ENCODE measurements around the gene MED29.
A peak's percentile ranks its signal among the peaks of the same experiment; 100 is the strongest.

Gene MED29

DNA sequence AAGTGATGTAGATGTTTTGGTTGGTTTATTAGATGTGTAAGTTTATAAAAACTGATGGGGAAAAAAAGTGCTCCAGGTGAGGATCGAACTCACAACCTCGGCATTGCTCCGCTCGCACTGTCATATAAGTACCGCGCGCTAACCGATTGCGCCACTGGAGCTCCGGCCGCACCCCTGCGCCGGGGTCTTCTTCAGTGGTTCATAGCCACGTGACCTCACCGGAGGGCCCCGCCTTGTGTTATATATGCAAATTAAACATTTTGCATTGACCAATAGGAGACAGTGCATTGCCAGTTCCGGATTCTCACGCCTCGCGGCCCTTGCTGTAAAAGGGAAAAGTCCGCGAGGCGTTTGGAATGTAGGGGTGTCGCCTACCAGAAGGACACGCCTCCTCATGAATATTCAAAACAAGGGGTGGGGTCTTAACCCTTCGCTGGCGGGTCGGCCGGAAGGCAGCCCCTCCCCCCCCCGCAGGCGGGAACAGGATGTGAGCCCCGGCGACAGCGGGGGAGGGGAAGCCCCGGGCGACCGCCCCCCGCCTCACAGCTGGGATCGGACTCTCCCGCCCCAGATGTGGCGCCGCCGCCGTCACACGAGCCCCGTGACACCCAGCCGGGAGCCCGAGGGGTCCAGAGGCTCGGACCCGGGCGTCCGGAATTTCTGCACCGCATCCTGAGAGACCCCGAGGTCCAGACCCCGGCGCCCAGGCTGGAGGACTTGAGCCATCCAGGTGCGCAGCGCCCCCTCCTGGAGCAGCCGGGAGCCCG, 21.1 kb downstream of the MED29 start, which contains the start of gene PLEKHG2:
Gene PLEKHG2 (plus strand): TSS at position 570 of the 767 bp plus-strand sequence. CDS start 1,418 bp downstream, outside the sequence.
- DNase-seq = peak; percentile 97 to 100

DNA sequence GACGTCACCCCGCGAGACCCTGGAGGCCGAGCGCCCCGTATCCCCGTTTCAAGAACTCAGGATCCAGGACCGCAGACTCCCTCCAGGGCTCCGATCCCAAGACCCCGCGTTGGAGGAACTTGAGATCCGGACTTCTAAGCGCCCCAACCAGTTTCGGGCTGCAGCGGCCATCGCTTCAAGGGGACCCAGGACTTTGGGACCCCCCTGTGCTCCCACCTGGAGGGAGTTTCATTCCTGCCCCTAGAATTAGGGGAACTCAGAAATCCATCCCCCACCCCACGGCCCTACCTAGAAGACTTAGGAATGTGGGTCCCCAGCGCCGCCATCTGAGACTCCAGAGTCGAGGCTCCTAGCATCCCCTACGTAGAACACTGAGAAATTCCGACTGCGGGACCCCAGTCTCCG, 21.7 kb downstream of the MED29 start:
- no peak for DNase-seq

DNA sequence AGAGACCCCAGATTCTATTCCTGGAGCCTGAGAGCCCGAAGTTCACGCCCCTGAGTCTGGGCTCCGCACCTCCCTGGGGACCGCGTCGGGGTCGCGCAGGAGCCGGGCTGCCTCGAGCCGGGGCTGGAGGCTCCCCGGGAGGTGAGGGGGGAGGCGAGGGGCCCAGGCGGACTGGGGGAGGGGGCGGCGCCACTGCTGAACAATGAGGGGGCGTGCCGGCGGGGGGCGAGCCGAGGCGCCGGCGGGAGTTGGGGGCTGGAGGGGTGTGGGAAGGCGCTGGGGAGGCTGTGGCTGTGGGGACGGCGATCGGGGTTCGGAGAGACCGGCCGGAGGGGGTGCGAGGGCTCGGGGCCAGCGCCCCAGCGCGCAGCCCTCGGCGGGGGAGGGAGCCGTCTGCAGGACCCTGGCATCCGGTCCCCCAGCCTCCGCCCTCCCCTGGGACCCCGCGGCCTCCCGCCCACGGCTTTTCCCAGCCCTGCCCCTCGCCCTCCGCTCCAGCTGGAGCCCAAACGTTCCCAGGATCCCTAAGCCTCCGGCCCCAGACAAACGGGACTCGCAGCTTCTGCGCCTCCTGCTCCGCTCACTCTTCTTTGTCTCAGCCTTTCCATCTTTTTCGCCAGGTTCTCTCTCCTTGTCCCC, 22.2 kb downstream of the MED29 start:
- no peak for DNase-seq

DNA sequence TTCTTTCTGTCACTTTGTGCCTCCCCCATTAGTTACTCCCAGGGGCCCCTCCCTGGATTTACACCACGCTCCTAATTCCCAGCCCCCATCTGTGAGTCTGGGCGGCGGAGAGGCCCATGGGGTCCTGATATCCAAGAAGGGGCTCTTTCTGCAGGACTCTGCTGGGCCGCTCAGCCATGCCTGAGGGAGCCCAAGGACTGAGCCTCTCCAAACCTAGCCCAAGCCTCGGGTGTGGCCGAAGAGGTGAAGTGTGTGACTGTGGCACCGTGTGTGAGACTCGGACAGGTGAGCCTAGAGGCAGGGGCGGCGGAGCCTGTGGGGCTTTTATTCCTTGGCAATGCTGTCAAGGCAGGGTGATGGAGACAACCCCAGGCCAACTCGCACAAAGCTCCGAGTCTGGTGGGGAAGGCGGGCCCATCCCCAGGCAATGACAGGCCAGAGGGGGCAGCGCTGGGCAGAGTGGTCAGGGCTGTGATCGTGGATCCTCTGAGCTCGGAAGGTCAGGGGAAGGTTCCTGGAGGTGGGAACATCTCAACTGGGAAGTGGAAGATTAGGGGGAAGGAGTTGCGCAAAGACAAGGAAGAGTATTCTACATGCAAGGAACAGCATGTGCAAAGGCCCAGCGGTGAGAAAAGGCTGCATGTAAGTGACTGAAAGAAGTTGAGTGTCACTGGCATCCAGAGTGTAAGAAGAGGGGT, 22.9 kb downstream of the MED29 start:
- no peak for DNase-seq

DNA sequence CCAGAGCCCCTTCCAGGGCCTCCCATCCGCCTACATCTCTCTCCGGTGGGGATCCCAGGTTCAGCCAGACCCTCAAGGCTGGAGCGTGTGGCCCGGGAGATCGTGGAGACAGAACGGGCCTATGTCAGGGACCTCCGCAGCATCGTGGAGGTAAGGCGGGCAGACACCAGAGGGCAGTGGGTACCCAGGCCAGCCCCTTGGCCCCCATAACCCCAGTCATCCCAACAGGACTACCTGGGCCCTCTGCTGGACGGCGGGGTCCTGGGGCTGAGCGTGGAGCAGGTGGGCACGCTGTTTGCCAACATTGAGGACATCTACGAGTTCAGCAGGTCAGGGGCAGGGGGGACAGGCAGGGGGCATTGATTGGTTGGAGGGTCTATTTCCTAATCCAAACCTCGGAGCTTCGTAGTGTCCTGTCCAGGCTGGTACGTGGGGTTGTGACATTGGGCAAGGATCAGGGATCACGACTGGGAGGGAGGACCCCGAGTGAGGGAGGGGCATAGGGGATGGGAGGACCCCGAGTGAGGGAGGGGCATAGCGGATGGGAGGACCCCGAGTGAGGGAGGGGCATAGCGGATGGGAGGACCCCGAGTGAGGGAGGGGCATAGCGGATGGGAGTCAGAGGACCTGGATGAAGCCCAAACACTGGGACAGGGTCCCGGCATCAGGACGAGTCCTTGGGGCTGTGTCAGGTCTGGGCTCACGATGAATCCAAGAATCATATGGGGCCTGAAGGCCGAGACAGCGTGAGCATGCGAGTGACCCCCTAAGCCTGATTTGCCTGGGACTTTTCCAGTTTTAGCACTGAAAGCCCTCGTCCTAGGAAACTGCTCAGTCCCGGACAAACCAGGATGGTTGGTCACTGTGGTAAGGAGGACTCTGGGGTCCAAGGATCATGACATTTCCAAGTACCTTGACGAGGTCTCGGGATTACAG, 24.2 kb downstream of the MED29 start:
- DNase-seq = no peak

DNA sequence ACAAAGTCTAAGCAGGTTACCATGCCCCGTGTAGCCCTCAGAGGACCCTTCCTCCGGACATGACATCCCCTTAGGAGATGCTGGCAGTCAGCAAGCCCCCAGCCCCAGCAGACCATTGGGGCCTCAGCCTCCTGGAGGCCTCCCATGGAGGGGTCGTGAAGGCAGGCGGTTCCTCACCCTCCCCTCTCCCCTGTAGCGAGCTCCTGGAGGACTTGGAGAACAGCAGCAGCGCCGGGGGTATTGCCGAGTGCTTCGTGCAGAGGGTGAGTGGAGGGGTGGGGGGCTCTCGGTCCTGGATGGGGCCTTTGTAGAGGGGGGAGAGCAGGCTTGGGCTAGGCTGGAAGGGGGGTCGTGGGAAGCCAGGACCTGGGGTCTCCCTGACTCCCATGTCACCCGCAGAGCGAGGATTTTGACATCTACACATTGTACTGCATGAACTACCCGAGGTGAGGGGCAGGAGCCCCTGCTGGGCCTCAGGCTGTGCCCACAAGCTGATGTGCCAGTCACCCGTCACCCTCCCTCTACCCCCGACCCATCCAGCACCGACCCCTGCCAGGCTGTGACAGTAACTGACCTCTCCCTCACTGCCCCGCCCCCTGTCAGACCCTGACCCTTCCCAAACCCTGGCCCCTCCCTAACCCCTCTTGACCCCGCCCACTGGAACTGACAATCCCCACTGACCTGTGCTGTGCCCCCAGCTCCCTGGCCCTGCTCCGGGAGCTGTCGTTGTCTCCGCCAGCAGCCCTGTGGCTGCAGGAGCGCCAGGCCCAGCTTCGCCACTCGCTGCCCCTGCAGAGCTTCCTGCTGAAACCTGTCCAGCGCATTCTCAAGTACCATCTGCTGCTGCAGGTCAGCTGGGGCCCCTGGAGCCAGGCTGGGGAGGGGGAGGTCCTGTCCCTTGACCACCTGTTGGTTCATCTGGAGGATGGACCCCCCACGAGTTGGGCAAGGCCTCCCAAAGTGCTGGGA, 25.3 kb downstream of the MED29 start:
- DNase-seq = no peak

DNA sequence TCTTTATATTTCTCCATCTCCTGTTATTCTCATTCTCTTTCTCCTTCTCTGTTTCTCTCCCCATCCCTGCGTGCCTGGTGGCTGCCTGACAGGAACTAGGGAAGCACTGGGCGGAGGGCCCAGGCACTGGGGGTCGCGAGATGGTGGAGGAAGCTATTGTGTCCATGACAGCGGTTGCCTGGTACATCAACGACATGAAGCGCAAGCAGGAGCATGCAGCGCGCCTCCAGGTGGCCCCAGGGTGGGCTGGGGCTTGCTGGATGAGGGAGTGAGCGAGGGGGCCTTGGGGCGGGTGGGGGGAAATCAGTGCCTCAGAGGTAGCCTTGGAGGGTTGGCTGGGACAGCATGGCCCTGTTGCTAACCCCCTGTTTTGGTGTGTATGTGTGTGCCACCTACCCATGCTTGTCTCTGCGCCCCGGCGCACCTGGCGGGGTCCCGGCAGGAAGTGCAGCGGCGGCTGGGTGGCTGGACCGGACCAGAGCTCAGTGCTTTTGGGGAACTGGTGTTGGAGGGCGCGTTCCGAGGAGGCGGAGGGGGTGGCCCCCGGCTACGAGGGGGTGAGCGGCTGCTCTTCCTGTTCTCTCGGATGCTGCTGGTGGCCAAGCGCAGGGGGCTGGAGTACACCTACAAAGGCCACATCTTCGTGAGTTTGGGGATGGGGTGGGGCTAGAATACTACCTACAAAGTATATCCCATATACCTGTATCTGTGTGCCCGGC, 26.4 kb downstream of the MED29 start:
- no peak for DNase-seq

DNA sequence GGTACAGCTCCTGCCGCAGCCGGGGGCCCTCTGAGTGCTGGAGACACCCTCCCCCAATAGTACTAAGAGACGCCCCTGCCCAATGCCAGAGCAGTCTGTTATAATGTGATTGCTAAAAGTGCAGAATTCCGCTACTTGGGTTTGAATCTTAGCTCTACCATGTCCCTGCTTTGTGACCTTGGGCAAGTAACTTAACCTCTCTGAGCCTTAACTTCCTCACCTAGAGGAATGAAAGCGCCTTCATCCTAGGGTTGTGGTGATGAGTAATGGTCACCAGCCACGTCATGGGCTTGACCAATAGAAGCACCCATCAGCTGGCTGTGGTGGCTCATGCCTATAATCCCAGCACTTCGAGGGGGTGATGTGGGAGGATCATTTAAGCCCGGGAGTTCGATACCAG, 27.8 kb downstream of the MED29 start:
- DNase-seq = no peak

DNA sequence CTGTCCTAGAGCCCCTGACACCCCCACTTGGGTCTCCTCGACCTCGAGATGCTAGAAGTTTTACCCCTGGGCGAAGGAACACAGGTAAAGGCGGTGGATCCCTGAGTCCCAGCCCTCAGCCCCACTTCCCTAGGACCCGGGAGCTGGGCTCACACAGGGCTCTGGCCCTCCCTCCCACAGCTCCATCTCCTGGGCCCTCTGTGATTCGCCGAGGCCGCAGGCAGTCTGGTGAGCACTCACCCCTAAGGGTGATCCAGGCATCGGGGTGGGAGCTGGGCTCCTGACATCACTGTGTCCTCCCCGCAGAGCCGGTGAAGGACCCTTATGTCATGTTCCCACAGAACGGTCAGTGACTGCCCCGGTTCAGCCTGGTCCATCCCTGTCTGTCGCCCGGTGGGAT, 29.6 kb downstream of the MED29 start:
- no peak for DNase-seq

DNA sequence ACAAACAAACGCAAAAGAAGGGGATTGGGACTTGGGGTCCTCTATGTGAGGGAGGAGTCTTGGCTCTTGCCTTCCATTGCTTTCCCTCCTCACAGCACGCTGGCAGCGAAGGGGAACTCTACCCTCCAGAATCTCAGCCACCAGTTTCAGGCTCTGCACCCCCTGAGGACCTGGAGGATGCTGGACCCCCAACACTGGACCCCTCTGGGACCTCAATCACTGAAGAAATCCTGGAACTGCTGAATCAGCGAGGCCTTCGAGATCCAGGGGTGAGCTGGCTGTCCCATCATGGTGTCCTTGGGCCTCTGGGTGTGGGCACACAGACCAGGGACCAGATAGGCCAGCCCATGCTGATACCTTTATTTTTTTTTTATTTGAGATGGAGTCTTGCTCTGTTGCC, 30.8 kb downstream of the MED29 start:
- no peak for DNase-seq

DNA sequence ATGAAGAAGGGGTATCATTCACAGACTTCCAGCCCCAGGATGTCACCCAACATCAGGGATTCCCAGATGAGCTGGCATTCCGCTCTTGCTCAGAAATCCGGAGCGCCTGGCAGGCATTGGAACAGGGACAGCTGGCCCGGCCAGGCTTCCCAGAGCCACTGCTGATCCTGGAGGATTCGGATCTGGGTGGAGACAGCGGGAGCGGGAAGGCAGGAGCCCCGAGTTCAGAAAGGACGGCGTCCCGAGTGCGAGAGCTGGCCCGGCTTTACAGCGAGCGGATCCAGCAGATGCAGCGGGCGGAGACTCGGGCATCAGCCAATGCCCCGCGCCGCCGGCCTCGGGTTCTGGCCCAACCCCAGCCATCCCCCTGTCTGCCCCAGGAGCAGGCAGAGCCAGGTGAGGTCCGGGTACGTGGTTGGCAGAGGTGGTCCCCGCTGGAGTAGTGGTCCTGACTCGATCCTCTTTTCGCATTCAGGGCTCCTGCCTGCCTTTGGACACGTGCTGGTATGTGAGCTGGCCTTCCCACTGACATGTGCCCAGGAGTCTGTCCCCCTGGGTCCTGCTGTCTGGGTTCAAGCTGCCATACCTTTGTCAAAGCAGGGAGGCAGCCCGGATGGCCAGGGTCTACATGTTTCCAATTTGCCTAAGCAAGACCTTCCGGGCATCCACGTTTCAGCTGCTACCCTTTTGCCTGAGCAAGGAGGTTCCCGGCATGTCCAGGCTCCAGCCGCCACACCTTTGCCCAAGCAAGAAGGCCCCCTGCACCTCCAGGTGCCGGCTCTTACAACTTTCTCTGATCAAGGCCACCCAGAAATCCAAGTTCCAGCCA, 32.3 kb downstream of the MED29 start:
- DNase-seq = no peak

DNA sequence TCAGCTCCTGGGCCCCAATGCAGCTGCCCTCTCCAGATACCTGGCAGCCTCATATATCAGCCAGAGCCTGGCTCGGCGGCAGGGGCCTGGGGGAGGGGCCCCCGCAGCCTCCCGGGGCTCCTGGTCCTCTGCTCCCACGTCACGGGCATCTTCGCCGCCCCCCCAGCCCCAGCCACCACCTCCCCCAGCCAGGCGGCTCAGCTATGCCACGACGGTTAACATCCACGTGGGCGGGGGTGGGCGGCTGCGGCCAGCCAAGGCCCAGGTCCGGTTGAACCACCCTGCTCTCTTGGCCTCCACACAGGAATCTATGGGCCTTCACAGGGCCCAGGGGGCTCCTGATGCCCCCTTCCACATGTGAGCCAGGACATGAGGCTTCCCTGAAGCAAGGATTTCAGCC, 33.8 kb downstream of the MED29 start:
- DNase-seq = no peak

DNA sequence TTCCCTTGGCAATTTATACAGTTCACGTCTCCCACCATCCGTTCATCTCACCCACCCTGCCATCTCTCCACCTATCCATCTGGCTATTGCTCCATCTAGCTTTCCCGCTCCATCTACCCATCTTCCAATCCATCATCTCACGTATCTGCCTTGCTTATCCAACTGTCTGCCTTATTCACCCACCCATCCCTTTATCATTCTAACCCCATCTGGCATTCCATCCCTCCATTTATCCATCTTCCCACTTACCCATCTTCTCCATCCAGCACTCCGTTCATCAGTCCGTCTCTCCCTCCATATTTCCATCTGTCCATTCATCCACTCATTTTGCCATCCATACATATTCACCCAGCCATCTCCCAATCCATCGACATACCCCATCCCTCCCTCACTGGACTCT, 34.6 kb downstream of the MED29 start:
- DNase-seq = no peak

DNA sequence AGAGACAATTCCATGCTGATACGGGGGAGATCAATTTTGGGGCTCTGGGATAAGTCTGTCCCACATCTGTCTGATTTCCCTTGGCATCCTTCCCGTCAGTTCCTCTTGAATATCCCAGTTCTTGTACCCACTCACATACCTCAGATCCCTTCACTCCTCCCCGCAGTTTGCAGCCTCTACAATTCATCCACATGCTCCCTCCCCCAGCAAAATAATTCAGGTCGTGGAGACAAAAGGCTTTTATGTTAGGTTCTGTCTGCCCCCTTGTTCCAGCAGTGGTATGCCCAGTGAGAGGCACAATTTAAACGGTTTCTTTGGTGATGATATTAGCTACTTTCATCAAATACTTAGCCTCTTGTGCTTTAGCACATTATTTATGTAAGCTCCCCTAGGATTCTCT, 35.0 kb downstream of the MED29 start:
- DNase-seq = no peak

DNA sequence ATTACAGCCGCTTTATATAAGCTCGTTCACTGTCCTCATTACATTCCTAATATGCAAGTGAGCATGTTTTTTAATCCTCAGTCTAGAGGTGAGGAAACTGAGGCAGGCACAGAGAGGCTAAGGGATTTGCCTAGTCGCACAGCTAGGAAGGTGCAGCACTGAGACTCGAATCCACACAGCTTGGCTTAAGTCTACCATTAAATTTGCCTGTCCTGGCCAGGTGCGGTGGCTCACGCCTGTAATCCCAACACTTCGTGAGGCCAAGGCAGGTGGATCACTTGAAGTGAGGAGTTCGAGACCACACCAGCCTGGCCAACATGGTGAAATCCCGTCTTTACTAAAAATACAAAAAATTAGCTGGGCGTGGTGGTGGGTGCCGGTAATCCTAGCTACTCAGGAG, 36.5 kb downstream of the MED29 start:
- no peak for DNase-seq

DNA sequence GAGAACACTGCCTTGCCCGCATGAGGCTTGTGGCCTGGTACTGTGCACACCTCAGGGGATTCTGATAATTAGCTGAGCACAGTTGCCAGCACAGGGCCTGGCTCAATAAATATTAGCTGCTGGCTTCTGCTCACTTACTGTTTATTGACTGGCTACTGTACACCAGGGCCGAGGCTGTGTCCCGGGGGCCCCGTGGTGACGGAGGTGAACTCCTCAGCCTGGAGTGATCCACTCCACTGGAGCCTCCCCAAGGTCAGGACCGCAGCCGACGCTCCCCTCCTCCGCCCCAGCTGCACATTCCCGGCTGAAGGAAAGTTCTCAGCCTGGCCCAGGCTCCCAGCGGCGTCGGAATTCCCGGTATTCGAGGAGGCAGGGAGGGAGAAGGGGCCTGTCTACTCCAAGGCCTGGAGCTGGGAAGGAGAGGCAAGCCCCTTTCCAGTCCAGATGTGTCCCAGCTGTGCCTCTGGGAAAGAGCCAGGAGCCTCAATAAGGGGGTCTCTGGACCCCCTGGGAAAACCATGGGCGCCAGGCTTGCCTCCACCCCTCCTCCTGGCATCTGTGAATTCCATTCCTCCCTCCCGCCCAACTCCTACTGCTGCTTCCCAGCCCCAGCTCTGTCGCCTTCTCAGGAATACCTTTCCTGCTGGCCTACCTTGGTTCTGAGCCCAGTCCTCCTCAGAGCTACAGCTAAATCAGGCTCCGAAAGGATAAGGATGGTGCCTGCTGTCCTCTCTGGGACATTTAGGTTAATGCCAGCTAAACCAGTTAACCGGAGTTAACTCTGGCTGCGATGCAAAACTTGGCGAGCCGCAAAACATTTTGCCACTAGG, 37.3 kb downstream of the MED29 start:
- DNase-seq = no peak

DNA sequence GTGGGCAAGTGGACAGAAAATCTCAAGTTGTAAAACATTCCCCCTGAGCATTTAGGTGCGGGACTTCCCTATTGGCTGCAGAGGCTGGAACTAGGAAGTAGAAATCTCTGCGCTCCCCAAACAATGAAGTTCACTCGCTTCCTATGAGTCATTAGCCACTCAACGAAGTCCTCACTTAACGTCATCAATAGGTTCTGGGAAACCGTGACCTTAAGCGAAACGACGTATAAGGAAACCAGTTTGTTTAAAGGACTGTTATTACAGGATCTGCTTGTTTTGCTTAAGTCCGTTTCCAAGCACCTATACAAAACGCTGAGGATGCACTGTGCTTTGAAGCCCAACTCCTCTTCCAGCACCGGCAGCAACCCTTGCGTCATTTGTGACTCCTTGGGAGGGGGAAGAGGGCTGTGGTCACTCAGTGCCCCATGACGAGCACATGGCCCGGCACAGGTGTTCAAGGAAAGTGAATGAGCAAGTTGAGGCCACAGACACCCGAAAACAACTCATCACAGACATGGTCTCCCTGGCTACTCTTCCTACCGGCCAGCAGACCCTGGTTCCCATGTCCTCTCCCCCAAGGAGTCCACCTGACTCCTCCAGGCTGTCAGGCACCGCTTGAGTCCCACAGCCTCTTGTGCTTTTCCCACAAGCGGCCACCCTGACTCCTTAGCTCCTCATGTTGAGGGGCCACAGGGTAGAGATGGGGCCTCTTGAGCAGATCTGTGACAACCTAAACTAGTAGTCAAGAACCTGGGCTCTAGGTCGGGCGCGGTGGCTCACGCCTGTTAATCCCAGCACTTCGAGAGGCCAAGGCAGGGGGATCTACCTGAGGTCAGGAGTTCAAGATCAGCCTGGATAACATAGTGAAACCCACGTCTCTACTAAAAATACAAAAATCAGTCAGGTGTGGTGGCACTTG, 39.8 kb downstream of the MED29 start:
- peak; percentile 54 to 66 for DNase-seq

DNA sequence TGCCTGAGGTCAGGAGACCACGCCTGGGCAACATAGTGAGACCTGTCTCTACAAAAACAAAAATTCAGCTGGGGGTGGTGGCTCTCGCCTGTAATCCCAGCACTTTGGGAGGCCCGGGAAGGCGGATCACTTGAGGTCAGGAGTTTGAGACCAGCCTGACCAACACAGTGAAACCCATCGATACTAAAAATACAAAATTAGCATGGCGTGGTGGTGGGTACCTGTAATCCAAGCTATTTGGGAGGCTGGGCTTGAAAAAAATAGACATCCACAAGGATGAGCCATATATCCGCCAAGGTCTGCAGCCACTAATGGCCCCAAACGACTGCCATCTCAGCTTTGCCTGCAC, 41.5 kb downstream of the MED29 start:
- DNase-seq = no peak

All from stimulated activated CD4-positive, alpha-beta T cell treated with anti-CD3 and anti-CD28 coated beads, Interleukin-2, amount 100 ng/mL, for 48 hours (primary cell).